Omental fat pad (tissue), 4 donors: ENCODE measurements around the gene BAX. TPM values are rescaled to one million over a fixed set of nuclear protein-coding genes. Genes with fewer than 3 reads are reported as not detected.

Experiments used
- ATAC-seq: fragments of 150-250 bp; one replicate; pipeline ENCODE4 v1.9.1; 2016; ENCODE audit warnings: mild to moderate bottlenecking, moderate library complexity; ENCODE audit not compliant: low FRiP score
- DNase-seq: peaks from one replicate; pipeline ENCODE4 v3.0.0-alpha.2; 2019; ENCODE audit warnings: low spot score
- CTCF ChIP-seq, 3 donors: fragments of 450-650 bp; IDR thresholded peaks; one replicate each; pipeline ENCODE4 v1.5.1; 2016 to 2017; ENCODE audit warnings: antibody characterized with exemption in 3 of 3, mild to moderate bottlenecking in 3 of 3, moderate library complexity in 2 of 3
- total RNA-seq, 4 donors: library from RNA; depleted of rRNA; stranded (reverse); fragments of >200 nt; gene quantifications; one replicate each; pipeline ENCODE4 v1.1.0, GENCODE V29; 2016

BAX gene
- total RNA-seq, 4 donors from 2014 or later: 26.4 to 64.2 (median 37.3) TPM

- ATAC-seq: peak; percentile 7
- DNase-seq: no peak
- TF ChIP-seq CTCF (IDR thresholded peaks at IDR 0.05): no peak
Observed at GRCh38 chr19:48955308-48955958, 758 bp downstream of the BAX start.

- TF ChIP-seq CTCF (IDR thresholded peaks at IDR 0.05): no peak
- ATAC-seq (no peak), DNase-seq (no peak)
Observed at GRCh38 chr19:48958006-48958405, 3.3 kb downstream of the BAX start.

- DNase-seq (no peak), ATAC-seq (no peak)
- no peak for TF ChIP-seq CTCF (IDR thresholded peaks at IDR 0.05)
Observed at GRCh38 chr19:48959341-48960239, 4.9 kb downstream of the BAX start.

DNA sequence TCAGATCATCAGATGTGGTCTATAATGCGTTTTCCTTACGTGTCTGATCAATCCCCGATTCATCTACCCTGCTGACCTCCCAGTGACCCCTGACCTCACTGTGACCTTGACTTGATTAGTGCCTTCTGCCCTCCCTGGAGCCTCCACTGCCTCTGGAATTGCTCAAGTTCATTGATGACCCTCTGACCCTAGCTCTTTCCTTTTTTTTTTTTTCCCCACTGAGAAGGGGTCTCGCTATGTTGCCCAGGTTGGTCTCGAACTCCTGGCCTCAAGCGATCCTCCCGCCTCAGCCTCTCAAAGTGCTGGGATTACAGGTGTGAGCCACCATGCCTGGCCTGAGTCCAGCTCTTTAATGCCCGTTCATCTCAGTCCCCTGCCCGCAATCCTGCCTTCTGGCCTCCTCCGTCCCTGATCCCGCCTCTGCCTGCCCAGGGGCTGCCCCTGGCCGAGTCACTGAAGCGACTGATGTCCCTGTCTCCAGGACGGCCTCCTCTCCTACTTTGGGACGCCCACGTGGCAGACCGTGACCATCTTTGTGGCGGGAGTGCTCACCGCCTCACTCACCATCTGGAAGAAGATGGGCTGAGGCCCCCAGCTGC, 6.5 kb downstream of the BAX start:
- no peak for DNase-seq
- no peak for TF ChIP-seq CTCF (IDR thresholded peaks at IDR 0.05)
- no peak for ATAC-seq

- ATAC-seq: no peak
- no peak for DNase-seq
Observed at GRCh38 chr19:48961673-48962028, 7.0 kb downstream of the BAX start.

More at GRCh38 chr19:48961673-48962028, 7.0 kb downstream of the BAX start:
- no peak for TF ChIP-seq CTCF (IDR thresholded peaks at IDR 0.05)
